RWPE2 (cell line): ENCODE data around the gene CYP1A2.

Experiments used
- ATAC-seq: fragments of 200-7000 bp; cut with Tn5 transposase; 3 replicates; pipeline ENCODE4 v1.9.1; 2021; ENCODE audit warnings: low read depth
- DNase-seq: peaks from one replicate; pipeline ENCODE4 v3.0.0-alpha.2; 2020; ENCODE audit warnings: low spot score
- H3K27ac ChIP-seq: fragments of 450-650 bp; 2 replicates; pipeline ENCODE4 v1.5.1; 2017; ENCODE audit warnings: mild to moderate bottlenecking; ENCODE audit not compliant: poor library complexity, severe bottlenecking
- H3K27me3 ChIP-seq: fragments of 250-450 bp; sonication (Bioruptor Pico); 2 replicates; pipeline ENCODE4 v1.5.1; 2021; ENCODE audit warnings: mild to moderate bottlenecking, moderate library complexity; ENCODE audit not compliant: insufficient read depth, poor library complexity, severe bottlenecking
- H3K36me3 ChIP-seq: fragments of 250-450 bp; sonication (Bioruptor Pico); 2 replicates; pipeline ENCODE4 v1.5.1; 2020; ENCODE audit warnings: low read depth, mild to moderate bottlenecking, moderate library complexity
- H3K4me1 ChIP-seq: fragments of 250-450 bp; sonication (Bioruptor Pico); 2 replicates; pipeline ENCODE4 v1.5.1; 2021; ENCODE audit warnings: mild to moderate bottlenecking, moderate library complexity; ENCODE audit not compliant: insufficient read depth, poor library complexity, severe bottlenecking
- H3K4me3 ChIP-seq: fragments of 250-450 bp; sonication (Bioruptor Pico); 2 replicates; pipeline ENCODE4 v1.5.1; 2021; ENCODE audit warnings: mild to moderate bottlenecking, moderate library complexity; ENCODE audit not compliant: severe bottlenecking
- H3K9me3 ChIP-seq: fragments of 250-450 bp; sonication (Bioruptor Pico); 2 replicates; pipeline ENCODE4 v1.5.1; 2021; ENCODE audit warnings: mild to moderate bottlenecking, moderate library complexity; ENCODE audit not compliant: severe bottlenecking
- TF ChIP-seq, protein P1 (sequence below): fragments of 450-650 bp; IDR thresholded peaks from one replicate; pipeline ENCODE4 v1.5.1; 2017; ENCODE audit warnings: mild to moderate bottlenecking, moderate library complexity; ENCODE audit not compliant: poor library complexity, severe bottlenecking

The CYP1A2 gene

GRCh38 chr15:74767167-74768098 is 18.8 kb downstream of the CYP1A2 start:
- TF ChIP-seq, protein P1, sequence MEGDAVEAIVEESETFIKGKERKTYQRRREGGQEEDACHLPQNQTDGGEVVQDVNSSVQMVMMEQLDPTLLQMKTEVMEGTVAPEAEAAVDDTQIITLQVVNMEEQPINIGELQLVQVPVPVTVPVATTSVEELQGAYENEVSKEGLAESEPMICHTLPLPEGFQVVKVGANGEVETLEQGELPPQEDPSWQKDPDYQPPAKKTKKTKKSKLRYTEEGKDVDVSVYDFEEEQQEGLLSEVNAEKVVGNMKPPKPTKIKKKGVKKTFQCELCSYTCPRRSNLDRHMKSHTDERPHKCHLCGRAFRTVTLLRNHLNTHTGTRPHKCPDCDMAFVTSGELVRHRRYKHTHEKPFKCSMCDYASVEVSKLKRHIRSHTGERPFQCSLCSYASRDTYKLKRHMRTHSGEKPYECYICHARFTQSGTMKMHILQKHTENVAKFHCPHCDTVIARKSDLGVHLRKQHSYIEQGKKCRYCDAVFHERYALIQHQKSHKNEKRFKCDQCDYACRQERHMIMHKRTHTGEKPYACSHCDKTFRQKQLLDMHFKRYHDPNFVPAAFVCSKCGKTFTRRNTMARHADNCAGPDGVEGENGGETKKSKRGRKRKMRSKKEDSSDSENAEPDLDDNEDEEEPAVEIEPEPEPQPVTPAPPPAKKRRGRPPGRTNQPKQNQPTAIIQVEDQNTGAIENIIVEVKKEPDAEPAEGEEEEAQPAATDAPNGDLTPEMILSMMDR = no peak
- no peaks in the 10 kb centered on the region for H3K27me3 ChIP-seq
- no peak for ATAC-seq
- no peaks in the 10 kb centered on the region for H3K9me3 ChIP-seq
- H3K27ac ChIP-seq = no peak overlapping the region
- DNase-seq = no peak
- H3K36me3 ChIP-seq = no peaks in the 10 kb centered on the region
- H3K4me1 ChIP-seq = no peaks in the 10 kb centered on the region
- H3K4me3 ChIP-seq = no peak overlapping the region

DNA sequence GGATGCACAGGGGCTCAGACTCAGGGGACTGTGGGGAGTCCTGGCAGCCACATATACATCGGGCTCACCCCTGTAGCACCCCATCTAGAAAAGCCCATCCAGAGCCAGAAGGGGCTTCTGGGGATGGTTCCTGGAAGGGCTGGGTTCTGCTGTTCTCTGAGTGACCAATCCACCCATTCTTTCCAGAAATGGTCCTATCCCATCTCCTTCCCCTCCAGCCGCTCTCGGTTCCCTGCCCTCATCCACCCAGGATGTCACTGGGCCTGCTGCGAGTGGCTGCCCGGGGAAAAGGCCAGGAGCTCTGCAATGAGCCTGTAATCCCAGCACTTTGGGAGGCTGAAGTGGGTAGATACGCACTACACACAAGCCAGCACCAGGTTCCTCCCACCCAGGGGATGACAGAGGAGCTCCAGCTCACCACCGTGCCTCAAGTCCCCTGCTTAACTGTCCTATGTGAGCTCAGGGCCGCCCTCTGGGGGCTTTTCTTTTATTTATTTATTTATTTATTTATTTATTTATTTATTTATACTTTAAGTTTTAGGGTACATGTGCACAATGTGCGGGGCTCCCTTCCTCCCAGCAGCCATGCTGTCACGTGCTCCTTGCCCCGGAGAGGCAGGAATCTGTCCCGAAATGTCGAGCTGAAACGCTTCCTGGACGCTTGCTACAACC is 19.6 kb downstream of the CYP1A2 start:
- Histone ChIP-seq H3K9me3 (no peaks in the 10 kb centered on the region), H3K27ac (no peak overlapping the region), H3K36me3 (no peaks in the 10 kb centered on the region), H3K4me3 (no peak overlapping the region), H3K27me3 (no peaks in the 10 kb centered on the region), H3K4me1 (no peaks in the 10 kb centered on the region)
- TF ChIP-seq, protein P1 = no peak
- ATAC-seq = no peak; the same call in 2 of the 3 replicates
- DNase-seq = no peak

DNA sequence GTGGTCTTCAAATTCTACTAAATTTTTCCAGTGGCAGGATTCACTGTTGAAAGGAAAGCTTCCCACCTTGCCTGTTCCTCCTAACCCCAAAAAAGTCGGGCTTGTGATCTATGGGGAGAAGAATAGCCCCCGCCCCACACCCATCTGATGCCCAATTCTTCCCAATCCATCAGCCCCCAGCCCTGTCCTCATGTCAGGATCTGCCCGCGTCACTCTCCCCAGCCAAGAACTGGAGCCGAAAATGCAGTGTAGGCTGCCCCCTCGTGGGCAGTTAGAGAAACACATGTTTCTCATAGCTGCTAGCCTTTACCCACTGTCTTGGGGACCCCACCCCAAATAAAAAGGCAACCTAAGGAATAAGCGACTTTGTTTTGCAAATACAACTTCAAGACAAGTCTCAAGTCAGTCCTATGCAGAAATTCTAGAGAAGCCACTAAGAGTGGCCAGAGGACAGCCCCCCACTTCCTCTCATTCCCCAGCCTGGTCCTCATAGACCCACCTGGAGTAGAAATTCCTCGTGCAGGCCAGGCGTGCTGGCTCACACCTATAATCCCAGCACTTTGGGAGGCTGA is 20.2 kb downstream of the CYP1A2 start:
- Histone ChIP-seq H3K27me3 (no peaks in the 10 kb centered on the region), H3K27ac (no peak overlapping the region), H3K9me3 (no peaks in the 10 kb centered on the region), H3K36me3 (no peaks in the 10 kb centered on the region), H3K4me3 (no peak overlapping the region), H3K4me1 (no peaks in the 10 kb centered on the region)
- no peak for DNase-seq
- TF ChIP-seq, protein P1 = peak; percentile 99
- ATAC-seq = peak; percentile 59

- DNase-seq (no peak), ATAC-seq (no peak)
- Histone ChIP-seq H3K4me3 (no peak overlapping the region), H3K27ac (no peak overlapping the region), H3K27me3 (no peaks in the 10 kb centered on the region), H3K4me1 (no peaks in the 10 kb centered on the region), H3K36me3 (no peaks in the 10 kb centered on the region), H3K9me3 (no peaks in the 10 kb centered on the region)
- TF ChIP-seq, protein P1 = no peak
These were observed 20.9 kb downstream of the CYP1A2 start for GRCh38 chr15:74769463-74770025.
